HG03280 (cell line): ENCODE data around the gene COL1A2.

Source experiments
- ATAC-seq: cut with Tn5 transposase; IDR thresholded peaks from one replicate; pipeline ENCODE4 v1.9.1; 2021; ENCODE audit warnings: mild to moderate bottlenecking, moderate library complexity; ENCODE audit not compliant: unreplicated experiment

The COL1A2 gene

DNA sequence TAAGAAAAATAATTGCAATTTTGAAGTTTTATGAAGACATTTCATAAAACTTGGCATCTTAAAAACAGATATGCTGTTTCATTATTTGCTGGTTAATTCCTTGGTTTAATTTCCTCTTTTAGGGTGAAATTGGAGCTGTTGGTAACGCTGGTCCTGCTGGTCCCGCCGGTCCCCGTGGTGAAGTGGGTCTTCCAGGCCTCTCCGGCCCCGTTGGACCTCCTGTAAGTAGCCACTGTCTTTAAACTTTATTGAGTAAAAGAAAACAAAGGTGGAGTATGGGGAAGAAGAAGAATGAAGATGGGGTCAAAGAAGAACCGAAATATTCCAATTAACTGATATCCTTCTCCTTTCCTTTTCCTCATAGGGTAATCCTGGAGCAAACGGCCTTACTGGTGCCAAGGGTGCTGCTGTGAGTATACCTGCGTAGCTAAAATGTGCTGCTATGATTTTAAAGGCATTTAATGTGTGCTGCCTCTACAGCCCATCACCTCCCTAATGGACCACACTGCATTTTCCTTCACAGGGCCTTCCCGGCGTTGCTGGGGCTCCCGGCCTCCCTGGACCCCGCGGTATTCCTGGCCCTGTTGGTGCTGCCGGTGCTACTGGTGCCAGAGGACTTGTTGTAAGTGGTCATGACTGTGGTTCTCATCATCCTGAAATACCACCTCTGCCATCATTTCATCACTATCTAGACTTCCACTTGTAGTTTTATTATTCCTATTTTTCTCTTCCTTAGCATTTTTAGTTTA lies 14.7 kb downstream of the COL1A2 start:
- ATAC-seq: no peak

DNA sequence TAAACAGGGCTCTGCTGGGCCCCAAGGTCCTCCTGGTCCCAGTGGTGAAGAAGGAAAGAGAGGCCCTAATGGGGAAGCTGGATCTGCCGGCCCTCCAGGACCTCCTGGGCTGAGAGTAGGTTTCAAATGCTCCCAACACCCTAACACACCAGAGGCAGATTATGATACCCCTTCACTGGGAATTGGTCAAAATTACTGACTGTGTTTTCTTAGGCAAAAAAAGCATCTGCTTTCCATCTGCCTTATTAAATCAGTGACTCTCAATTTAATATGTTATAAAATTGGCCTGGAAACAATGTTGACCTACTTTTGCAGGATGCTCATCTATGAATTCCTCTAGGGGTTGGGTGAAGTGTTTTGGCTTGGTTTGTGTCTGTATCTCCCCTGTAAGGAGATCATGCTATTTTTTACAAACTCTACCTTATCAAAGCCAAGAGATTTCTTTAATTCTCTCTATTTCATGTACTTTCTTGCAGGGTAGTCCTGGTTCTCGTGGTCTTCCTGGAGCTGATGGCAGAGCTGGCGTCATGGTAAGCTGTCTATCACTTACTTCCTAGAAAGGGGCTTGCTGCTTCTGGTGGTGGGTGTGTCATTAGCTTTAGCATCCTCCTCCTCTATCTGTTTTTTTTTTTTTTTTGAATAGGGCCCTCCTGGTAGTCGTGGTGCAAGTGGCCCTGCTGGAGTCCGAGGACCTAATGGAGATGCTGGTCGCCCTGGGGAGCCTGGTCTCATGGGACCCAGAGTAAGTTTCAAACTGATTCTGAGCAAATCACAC lies 15.9 kb downstream of the COL1A2 start:
- ATAC-seq: no peak

DNA sequence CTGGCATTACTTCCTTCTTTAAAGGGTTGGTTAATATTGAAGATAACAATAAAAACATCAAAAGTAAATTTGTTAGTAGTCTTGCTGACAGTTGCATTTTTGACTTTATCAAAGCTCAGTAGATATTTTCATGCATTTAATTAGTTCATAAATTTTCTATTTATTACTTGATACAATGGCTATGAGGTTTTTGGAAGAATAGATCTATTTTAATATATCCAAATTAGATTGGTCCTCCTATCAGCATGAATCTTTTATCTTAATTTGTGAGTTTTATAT lies 16.4 kb downstream of the COL1A2 start:
- ATAC-seq: no peak

DNA sequence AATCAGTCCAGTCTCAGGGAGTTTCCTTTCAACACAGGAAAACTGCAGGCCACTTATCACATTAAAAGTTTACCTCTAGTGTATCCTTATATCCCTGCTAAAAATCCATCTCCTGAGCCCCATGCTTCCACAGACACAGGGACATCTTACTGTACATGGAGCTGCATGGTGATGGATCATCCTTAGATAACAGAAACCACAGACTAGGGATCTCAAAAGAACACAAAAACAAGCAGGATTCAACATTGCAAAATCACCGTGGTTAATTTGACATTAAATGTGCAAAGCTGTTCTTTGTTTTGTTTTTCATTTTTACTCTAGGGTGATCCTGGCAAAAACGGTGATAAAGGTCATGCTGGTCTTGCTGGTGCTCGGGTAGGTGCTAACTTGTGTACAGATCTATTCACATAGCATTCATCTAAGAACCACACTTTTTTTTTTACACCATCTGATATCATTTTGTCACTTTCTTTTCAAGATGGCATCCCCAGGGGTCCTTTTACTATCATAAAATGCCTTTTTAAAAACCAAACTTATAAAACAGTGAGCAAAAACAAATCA lies 18.1 kb downstream of the COL1A2 start:
- no peak for ATAC-seq

DNA sequence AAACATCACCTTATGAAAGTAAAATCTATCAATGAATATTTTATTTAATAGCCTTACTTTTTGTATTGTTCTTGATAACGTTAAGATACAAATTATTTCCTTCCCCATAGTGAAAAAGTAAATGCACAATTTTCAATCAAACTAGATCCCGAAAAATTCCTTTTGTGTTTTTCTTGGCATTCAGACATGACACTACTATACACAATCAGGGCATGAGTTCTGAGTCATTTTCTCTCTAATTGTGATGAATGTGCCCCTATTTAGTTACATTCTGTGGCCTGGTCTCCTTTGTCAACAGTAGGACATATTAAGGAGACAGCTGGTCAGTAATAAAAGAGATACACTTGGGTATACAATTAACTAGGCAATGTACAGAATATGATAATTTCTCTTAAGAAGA lies 19.8 kb downstream of the COL1A2 start:
- ATAC-seq: no peak

DNA sequence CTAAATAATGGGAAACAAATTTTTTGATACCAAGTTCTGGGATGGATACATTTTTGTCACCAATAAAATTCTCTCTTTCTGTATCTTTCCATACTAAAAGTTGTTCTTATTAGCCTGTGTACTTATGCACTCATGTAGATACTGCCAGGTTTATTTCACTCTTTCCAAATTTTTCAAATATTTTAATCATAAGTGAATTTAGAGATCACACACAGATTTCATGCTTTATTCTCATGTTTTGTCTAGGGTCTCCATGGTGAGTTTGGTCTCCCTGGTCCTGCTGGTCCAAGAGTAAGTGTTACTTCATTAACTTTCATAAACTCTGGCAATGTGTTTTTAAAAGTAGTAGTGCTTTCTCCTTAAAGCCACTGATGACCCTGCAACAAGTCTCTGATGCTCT lies 20.3 kb downstream of the COL1A2 start:
- no peak for ATAC-seq

DNA sequence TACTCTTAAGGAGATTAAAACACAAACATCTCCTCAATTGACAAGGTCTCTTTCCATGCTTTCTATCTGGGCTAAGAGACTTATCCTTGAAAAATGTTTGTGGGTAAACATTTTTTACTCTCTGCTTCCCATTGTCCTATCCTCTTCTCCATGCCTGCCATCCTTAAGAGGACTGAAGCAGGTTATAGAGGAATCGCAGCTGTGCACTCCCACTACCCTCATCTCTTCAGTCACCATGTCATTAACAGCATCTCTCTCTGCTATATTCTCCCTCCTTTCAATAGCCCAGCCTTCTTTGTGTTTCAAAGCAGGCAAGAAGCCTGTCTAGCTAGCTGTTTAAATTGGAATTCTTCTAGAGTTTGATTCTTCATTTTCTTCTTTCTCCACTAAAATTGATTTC lies 22.6 kb downstream of the COL1A2 start:
- ATAC-seq: no peak

DNA sequence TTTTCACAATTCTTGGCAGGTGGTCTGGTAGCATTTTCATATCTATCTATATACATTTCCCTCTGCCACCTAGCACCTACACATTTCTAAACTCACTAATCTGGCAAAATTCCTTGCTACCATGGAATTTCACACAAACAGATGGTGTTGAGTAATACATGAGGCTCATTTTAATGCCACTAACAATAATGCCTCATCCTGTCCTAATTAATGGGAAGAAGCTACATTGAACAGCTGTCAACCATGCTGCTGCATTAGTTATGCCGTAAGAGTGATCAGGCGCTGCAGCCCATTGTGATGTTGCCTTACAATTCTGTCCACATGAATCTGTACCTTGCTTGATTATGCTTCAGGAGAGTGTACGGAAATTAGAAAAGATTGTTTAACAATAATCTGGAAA lies 23.2 kb downstream of the COL1A2 start:
- ATAC-seq: no peak

DNA sequence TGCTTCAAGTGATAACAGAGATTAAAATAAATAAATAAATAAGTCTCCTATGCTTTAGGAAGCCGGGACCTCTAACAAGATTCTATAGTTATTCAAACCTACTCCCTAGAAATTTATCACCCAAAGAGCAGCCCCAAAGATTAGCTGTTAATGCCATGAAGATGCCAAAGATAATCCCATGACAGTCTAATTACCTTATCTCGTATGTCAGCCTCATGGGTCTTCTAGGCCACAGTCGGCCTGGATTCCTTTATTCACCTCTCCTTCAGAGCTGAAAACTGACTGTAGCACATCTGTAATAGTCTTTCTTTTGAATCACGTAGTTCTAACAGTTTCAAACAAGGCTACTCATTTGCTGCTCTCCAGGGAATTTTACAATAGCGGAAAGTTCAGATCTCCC lies 24.2 kb downstream of the COL1A2 start:
- ATAC-seq: no peak

DNA sequence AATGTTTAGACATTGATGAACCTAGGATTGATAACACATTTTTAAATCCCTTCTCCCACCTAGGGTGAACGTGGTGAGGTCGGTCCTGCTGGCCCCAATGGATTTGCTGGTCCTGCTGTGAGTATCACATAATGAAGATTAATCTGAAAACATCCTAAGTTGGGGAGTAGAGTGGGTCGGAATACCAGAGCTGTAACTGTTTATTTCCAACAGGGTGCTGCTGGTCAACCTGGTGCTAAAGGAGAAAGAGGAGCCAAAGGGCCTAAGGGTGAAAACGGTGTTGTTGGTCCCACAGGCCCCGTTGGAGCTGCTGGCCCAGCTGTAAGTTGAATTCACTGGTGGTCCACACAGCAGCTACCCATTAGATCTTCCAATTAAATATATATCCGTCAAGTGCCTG lies 25.6 kb downstream of the COL1A2 start:
- no peak for ATAC-seq

DNA sequence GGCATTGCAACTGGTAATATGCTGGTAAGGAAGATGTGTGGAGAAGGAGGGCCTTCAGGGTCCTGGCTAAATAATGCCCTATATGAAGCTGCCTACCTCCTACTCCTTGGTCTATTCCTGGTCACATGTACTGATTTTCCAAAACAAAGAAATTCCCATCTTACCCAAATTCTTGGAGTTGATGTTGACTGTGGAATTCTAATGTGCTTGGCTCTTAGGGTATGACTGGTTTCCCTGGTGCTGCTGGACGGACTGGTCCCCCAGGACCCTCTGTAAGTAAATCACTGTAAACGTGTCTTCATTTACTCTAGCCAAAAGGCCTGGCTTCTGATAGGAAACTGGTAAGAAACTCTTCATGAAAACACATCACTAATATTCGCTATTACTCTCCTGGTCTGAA lies 27.0 kb downstream of the COL1A2 start:
- no peak for ATAC-seq

DNA sequence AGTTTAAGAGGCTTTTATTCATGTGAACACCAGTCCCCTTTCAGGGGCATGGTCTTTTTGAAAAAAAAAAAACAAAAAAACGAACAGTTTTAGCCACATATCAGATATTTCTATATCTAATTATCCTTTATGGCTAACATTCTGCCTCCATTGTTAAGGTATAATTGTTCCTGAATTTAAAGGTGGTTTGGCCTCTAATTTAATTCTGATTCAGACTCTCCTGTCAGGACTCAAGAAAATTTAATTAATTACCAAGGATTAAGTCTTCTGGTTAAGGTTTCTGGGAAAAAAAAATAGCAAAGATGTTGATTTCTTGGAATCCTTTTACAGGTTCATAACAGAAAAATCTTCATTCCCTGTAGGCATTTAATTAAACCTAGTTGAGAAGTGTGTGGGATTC lies 27.4 kb downstream of the COL1A2 start:
- ATAC-seq: no peak

DNA sequence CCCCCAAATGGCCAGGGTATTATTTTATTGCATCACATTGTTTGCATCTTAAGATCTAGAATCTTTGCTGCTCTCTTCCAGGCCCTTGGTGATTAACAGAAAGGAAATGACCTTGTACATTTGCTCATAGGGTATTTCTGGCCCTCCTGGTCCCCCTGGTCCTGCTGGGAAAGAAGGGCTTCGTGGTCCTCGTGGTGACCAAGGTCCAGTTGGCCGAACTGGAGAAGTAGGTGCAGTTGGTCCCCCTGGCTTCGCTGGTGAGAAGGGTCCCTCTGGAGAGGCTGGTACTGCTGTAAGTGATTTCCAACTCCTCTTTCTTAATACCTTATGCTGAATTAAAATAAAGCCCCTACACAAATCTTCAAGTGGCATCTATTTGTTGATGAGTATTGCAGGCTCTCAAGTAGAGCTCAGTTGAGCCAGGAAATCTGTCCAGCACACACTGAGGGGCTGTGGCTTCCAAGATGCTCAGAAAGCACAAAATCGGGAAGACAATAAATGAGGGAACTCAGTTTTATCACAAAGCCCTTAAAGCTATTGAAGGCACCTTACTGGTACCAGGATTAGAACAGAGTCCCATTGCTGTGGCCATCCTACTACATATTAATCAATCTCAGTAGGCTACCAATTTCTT lies 28.2 kb downstream of the COL1A2 start:
- no peak for ATAC-seq

DNA sequence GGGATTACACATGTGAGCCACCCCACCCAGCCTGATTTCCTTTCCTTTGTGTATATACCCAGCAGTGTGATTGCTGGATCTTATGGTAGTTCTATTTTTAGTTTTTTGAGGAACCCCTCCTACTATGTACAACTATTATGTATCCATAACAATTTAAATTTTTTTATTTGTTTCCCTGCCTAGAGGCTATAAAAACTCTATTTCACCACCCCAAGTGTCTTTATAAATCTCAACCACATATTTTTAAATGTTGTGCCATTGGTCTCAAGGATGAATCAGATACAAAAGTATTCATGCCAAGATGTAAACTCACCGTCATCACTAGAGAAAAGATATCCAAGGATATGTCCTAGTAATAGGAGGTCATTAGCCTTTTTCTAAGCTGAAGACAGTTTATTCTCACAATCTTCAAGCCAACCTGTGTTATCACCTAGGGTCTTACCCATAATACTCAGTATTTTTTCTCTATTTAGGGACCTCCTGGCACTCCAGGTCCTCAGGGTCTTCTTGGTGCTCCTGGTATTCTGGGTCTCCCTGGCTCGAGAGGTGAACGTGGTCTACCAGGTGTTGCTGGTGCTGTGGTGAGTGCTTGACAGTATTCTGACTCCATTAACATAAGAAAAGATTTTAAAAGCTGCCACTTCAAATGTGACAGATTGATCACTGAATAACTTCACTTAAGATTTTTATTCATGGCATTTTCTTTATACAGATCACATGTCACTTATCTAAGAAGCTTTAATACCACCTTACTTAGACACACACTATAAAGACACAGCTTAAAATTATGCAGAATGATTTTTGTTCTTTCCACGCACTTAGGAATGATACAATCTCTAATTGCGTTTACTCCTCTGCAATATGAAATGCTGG lies 29.4 kb downstream of the COL1A2 start:
- ATAC-seq: no peak

DNA sequence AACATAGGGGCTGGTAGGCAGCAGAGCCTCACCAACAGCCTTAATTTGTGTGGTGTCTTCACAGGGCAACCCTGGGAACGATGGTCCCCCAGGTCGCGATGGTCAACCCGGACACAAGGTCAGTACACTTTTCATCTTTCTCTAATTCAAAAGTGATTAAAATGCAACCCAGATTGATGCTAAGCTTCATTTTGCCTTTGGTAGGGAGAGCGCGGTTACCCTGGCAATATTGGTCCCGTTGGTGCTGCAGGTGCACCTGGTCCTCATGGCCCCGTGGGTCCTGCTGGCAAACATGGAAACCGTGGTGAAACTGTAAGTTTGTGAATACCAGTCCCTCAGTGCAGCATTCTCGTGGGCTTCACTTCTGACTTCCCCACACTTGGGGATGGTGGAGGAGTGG lies 30.9 kb downstream of the COL1A2 start:
- no peak for ATAC-seq

DNA sequence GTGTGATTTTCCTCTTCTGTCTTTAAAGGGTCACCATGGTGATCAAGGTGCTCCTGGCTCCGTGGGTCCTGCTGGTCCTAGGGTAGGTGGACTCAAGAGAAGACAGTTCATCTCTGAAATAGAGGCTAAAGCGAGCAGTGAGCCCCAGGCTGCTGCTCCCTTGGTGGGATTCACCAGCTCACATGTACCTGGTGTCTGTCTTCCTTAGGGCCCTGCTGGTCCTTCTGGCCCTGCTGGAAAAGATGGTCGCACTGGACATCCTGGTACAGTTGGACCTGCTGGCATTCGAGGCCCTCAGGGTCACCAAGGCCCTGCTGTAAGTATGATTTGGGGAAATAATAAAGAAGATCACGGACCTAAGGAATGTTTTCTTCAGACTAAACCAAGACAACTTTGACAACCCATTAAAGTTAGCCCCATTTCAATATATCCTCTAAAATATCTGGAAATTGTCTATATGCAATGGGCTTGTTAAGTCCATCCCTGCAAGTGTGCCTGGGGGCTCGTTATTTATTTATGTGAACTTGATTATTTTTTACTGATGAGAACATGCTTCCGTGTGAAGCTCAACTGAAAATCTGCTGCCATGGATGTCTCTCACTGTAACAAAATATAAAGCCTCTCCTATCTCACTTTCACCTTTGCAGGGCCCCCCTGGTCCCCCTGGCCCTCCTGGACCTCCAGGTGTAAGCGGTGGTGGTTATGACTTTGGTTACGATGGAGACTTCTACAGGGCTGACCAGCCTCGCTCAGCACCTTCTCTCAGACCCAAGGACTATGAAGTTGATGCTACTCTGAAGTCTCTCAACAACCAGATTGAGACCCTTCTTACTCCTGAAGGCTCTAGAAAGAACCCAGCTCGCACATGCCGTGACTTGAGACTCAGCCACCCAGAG lies 32.5 kb downstream of the COL1A2 start:
- ATAC-seq: no peak

DNA sequence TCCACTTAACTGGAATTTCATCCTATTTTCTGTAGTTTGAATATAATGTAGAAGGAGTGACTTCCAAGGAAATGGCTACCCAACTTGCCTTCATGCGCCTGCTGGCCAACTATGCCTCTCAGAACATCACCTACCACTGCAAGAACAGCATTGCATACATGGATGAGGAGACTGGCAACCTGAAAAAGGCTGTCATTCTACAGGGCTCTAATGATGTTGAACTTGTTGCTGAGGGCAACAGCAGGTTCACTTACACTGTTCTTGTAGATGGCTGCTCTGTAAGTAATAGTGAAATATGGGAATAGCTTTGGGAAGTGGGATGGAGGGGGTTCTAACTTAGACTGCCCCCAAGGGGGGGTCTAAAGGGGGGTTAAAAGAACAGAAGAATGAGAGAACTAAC lies 34.5 kb downstream of the COL1A2 start:
- no peak for ATAC-seq

DNA sequence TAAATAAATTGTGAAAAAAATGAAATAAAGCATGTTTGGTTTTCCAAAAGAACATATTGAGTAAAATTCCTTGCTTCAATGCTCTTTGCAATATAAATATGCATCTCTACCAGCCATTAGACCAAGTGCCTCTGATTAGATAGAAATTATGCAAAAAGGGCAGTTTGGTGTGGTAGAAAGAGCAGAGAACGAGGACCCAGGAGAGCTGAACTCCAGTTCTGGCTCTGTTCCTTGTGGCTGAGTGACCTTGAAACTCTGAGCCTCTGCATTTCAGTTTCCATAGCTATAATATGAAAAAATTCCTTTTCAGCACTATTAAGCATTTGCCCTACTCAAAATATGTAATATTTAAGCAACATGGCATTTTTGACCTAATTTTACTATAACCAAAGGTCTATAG lies 36.5 kb downstream of the COL1A2 start:
- ATAC-seq: no peak

DNA sequence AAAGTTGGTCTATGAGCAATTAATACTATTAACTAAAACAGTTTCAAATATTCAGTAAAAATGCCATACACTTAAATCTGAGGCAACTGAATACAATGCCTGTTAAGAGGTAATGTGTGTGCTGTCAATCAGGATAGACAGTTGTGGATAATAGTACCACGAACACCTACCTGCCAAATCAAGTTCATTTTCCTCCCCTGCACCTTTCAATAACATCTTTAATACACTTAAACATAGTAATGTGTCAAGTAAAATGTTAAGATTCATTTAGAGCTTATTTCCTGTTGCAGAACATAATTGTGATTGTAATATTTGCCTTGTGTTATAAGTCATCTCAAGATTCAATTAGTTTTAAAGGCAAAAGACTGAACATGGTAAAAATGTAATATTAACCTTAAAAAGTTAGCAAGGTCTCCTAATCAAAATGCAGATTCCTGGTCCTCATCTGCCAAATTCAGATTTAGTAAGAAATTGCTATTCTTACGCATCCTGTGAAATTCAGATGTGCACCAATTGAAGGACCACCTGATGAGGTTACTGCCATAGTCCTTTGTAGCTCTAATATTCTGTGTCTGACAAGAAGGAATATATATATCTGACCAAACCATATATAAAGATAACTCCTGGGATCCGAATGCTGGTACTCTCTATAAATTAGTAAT lies 37.1 kb downstream of the COL1A2 start:
- no peak for ATAC-seq

DNA sequence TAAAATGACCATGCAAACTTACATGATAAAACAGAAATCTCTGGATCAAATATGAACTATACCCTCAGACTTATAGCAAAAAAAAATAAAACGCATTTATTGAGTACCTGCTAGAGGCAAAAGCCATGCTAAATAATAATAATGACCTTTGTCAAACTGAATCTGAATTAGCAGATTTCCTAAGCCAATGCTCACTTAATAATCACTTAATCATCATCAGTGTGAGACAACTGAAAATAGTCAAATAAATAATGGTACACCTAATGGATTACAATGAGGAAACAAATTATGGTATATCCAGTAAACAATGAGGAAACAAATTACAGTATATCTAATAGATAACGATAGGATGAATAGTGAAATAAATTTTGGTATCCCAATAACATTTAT lies 37.6 kb downstream of the COL1A2 start:
- no peak for ATAC-seq
